ENCODE measurements around the gene PYROXD2. TPM values are rescaled to one million over a fixed set of nuclear protein-coding genes. Genes with fewer than 3 reads are reported as not detected.

The PYROXD2 gene

Small RNA genes lying within 50 kb of the gene (small RNA-seq; reads per million reads assigned to genes)
- gene MIR4685: not detected

All from skeletal muscle satellite cell (primary cell).